GM12865 (cell line): ENCODE results near the gene POU4F2.
A peak's percentile ranks its signal among the peaks of the same experiment; 100 is the strongest.

ENCODE experiments used
- DNase-seq: peaks from one replicate; pipeline ENCODE4 v3.0.0; 2010; ENCODE audit warnings: low read depth
- H3K4me3 ChIP-seq: 2 replicates; pipeline ENCODE4 v1.5.1; 2011; ENCODE audit warnings: mild to moderate bottlenecking, low read depth, low read length, control low read depth
- TF ChIP-seq, protein P1 (sequence below): IDR thresholded peaks from 2 replicates; pipeline ENCODE4 v1.5.1; 2011; ENCODE audit warnings: low read length, control low read depth, low read depth, inconsistent platforms; ENCODE audit not compliant: insufficient read depth; ENCODE audit errors: missing control alignments

Gene POU4F2

DNA sequence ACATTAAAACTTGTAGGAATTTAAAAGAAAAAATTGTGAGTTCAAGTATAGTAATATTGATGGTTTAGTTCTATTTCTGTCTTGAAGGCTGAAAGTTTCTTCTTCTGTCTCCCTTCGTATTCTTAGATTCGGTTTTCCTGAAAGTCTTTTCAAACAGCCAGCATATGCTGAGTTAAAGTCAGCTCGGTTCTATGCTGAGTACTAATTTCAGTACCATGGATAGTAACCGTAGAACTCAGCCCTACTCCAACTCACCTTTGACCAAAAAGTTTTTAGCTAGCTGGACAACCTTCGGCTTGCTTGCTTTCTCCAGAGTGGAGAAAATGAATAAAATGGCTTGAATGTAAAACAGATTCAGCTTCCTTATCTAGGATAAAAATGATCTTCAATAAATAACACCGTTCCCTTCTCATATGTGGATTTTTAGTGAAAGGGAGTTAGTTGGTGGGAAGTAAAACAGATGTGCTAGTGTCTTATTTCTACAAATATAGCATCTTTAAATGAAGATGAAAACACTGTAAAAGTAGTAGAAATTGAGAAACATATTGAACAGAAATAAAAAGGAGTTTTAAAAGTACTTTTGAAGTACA lies 5.2 kb downstream of the POU4F2 start:
- DNase-seq: peak; percentile 22
- TF ChIP-seq, protein P1, sequence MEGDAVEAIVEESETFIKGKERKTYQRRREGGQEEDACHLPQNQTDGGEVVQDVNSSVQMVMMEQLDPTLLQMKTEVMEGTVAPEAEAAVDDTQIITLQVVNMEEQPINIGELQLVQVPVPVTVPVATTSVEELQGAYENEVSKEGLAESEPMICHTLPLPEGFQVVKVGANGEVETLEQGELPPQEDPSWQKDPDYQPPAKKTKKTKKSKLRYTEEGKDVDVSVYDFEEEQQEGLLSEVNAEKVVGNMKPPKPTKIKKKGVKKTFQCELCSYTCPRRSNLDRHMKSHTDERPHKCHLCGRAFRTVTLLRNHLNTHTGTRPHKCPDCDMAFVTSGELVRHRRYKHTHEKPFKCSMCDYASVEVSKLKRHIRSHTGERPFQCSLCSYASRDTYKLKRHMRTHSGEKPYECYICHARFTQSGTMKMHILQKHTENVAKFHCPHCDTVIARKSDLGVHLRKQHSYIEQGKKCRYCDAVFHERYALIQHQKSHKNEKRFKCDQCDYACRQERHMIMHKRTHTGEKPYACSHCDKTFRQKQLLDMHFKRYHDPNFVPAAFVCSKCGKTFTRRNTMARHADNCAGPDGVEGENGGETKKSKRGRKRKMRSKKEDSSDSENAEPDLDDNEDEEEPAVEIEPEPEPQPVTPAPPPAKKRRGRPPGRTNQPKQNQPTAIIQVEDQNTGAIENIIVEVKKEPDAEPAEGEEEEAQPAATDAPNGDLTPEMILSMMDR: no peak
- no peak overlapping the region for H3K4me3 ChIP-seq

DNA sequence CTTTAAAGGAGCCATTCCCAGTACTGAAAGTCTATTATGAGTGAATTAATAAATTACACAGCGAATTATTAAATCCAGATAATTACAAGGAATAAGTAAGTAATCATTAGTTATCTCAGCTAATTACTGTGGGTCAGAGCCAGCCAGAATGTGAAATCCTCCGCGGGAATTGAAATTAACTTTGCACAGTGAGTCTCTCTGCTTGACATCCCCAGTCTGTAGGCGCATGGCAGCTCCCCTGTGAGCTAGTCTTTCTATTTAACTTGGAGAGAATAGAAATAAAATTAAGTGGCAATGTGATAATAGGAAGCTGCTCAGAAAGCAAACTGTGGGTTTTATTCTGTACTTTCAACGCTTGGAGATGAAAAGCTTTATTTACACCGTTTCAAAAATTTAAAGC lies 7.2 kb downstream of the POU4F2 start:
- TF ChIP-seq, protein P1: no peak
- no peak overlapping the region for H3K4me3 ChIP-seq
- no peak for DNase-seq

DNA sequence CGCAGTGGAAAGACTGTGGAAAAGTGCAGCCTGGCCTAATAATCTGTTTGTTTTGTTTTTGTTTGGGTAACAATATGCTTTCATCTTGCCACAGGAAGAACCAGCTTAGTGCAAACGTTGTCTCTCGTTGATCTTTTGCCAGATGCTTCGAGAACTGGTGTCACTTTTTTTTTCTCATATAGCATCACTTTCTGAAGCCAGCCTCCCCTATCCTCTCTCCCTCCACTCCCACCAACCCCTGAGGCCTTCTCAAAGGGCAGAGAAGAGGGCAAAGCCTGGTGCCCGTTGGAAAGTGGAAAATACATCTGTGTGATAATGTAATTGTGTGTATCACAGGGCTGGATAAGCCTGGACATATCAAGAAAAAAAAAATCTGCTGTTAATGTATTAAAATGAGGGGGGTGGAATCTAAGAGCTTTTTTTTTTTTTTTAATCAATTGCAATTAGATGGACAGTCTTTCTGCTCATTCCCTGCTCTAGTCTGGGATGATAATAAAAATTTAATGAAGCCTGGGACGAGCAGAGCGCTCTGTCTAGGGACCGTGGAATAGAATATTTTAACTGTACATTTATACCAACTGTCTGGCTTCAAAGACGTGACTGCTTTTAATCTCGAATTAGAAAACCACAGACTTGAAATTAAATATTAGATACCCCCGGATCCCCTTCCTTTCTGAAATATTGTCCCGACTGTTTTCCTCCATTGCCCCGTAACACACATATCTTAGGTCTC lies 8.1 kb downstream of the POU4F2 start:
- TF ChIP-seq, protein P1: no peak
- H3K4me3 ChIP-seq: no peak overlapping the region
- no peak for DNase-seq

DNA sequence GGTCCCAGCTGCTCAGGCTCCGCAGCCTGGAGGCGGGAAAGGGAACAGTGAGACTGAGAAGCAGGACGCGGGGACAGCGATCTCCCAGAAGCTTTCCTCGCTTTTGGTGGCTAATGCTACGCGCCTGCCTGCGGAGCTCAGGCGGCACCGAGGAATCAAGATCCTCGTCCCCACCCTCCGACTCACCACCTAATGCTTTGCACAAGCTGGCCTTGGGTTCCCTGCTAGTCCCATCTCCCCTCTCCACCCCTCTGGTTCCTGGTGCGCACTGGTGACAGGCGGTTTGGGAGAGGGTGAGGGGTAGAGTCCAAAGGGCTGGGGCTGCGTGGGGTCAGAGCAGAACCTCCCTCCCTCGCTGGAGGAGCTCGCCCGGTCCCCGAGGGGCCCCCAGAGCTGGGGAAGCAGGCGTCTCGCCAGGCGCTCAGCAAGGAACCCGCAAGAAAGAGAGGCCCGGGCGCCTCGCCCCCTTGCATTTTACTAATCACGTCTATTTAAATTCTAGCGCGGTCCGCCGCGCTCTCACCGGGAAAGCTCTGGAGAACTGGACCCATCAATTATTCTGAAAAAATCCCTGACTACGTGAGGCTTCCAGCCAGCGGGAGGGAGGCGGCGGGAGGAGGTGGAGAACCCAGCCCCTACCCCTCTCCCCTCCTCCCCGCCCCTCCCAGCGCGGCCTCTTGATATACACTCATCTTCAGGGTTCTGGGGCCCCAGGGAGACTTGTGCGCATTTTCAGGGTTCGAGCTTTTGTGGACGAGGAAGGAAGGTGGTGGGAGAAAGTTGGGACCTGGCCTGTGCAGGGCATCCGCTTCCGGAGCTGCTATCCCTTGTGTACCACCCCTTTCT lies 9.1 kb downstream of the POU4F2 start:
- no peak overlapping the region for H3K4me3 ChIP-seq
- TF ChIP-seq, protein P1: no peak
- no peak for DNase-seq

DNA sequence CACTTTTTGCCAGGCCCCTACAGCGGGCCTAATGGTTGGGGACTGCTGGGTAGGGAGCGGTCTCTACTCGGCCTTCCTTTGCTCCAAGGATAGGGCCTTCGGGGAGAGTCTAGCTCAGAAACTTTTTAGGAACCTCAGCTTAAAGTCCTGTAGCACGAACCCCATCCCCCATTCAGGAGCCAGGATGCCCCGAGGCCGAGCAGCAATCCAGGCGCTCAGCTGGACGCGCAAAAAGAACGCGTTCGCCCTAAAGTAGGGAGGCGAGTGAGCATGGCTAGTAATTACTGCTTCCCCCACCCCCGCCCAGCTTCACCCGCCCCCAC lies 9.7 kb downstream of the POU4F2 start:
- H3K4me3 ChIP-seq: no peak overlapping the region
- DNase-seq: no peak
- TF ChIP-seq, protein P1: no peak

DNA sequence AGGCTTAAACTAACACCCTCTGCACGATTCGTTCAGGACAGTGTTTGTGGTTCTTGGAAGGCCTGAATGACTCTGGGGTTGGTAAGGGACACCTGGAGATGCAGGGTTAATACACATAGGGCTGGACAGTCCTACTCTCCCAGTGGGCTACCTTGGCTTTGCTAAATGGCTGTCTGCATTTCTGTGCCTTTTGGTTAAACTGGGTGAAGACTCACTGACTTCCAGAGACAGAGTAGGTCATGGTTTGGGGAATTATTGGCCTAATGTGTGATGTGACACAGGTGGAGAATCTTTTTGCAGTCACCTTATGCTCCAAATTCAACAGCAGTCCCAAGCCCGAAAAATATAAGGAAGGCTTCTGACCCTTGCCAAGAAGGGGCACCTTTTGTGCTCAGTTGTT lies 10.5 kb downstream of the POU4F2 start:
- no peak overlapping the region for H3K4me3 ChIP-seq
- TF ChIP-seq, protein P1: no peak
- DNase-seq: no peak

DNA sequence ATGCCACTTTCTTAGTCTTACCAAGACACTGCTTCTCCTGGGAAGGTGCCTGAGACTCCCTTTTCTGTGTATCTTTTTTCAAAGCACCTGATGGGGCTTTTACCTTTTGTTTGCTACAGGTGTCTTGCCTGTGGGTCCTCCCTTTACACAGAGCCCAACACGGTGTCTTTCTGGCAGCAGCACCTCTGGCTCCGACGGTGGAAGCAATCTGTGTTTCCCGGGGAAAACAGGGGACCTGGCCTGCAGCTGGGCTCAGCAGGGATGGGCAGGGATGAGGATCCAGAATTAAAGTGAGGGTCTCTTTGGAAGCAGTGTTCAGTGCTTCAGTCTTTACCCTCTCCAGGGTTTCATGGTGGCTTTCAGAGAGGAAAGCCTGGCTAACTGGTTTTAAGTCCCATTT lies 11.3 kb downstream of the POU4F2 start:
- TF ChIP-seq, protein P1: no peak
- no peak for DNase-seq
- H3K4me3 ChIP-seq: no peak overlapping the region
